ENCODE measurements around the gene ARL3. TPM values are rescaled to one million over a fixed set of nuclear protein-coding genes. Genes with fewer than 3 reads are reported as not detected.

ARL3 gene
- total and polyA plus RNA-seq, 2 donors (not counting 1 experiment from before 2014, with no cell fraction given), result 10.6 to 22.9 TPM

- no peaks in the 10 kb centered on the region for H4K20me1 ChIP-seq (ENCODE audit: control insufficient read depth, extremely low read depth, insufficient read depth, low read length)
- no peak overlapping the region for H3K27ac ChIP-seq (ENCODE audit: insufficient read depth, low read length)
Measured at GRCh38 chr10:102758240-102758932, 44.2 kb upstream of the ARL3 start.

GRCh38 chr10:102757323-102757722 is 43.1 kb upstream of the ARL3 start:
- DNase-seq (ENCODE audit: low read depth in 2 of 2), result no peak
- peaks cover 28% of the 10 kb centered on the region for H3K79me2 ChIP-seq (ENCODE audit: control insufficient read depth, insufficient read depth, low read length)

More at GRCh38 chr10:102758240-102758932, 44.2 kb upstream of the ARL3 start:
- no peak overlapping the region for H3K4me3 ChIP-seq (replicated peaks in 1 of 4; ENCODE audit: control extremely low read depth in 1 of 4, insufficient read depth in 1 of 4, low read depth in 3 of 4, low read length in 4 of 4)
- no peaks in the 10 kb centered on the region for H3K36me3 ChIP-seq (ENCODE audit: control insufficient read depth, insufficient read depth, low read length)
- H2AFZ ChIP-seq (ENCODE audit: low read length), result no peak overlapping the region
- no peak overlapping the region for H3K4me2 ChIP-seq (ENCODE audit: extremely low read depth, insufficient read depth, low read length)
- H3K79me2 ChIP-seq (ENCODE audit: control insufficient read depth, insufficient read depth, low read length), result peaks cover 22% of the 10 kb centered on the region
- peaks cover under 1% of the 10 kb centered on the region for H3K4me1 ChIP-seq (ENCODE audit: control insufficient read depth, extremely low read depth, insufficient read depth, low read length)
- TF ChIP-seq EZH2 (IDR thresholded peaks at IDR 0.05; ENCODE audit: low read length, missing control alignments) (no peak), CTCF (conservative IDR thresholded peaks at IDR 0.05 in 1 of 2, IDR thresholded peaks at IDR 0.05 in 1 of 2; ENCODE audit: low read depth in 1 of 2, low read length in 2 of 2) (no peak)
- H3K27me3 ChIP-seq (ENCODE audit: control insufficient read depth, insufficient read depth, low read length), result no peaks in the 10 kb centered on the region
- no peak overlapping the region for H3K9ac ChIP-seq (ENCODE audit: insufficient read depth, low read length)
- DNase-seq (ENCODE audit: low read depth in 2 of 2), result no peak
- no peaks in the 10 kb centered on the region for H3K9me3 ChIP-seq (ENCODE audit: control insufficient read depth, insufficient read depth, low read depth, low read length)

GRCh38 chr10:102753718-102754117 is 39.5 kb upstream of the ARL3 start:
- Histone ChIP-seq H3K36me3 (ENCODE audit: control insufficient read depth, insufficient read depth, low read length) (no peaks in the 10 kb centered on the region), H3K4me3 (replicated peaks in 1 of 4; ENCODE audit: control extremely low read depth in 1 of 4, insufficient read depth in 1 of 4, low read depth in 3 of 4, low read length in 4 of 4) (no peak overlapping the region), H2AFZ (ENCODE audit: low read length) (no peak overlapping the region), H3K4me2 (ENCODE audit: extremely low read depth, insufficient read depth, low read length) (peak overlapping the region; percentile 29), H3K9ac (ENCODE audit: insufficient read depth, low read length) (no peak overlapping the region), H3K9me3 (ENCODE audit: control insufficient read depth, insufficient read depth, low read depth, low read length) (no peaks in the 10 kb centered on the region), H4K20me1 (ENCODE audit: control insufficient read depth, extremely low read depth, insufficient read depth, low read length) (no peaks in the 10 kb centered on the region), H3K27me3 (ENCODE audit: control insufficient read depth, insufficient read depth, low read length) (no peaks in the 10 kb centered on the region), H3K79me2 (ENCODE audit: control insufficient read depth, insufficient read depth, low read length) (peaks cover 31% of the 10 kb centered on the region), H3K4me1 (ENCODE audit: control insufficient read depth, extremely low read depth, insufficient read depth, low read length) (peaks cover 16% of the 10 kb centered on the region), H3K27ac (ENCODE audit: insufficient read depth, low read length) (peak overlapping the region; percentile 88)
- no peak for TF ChIP-seq CTCF (conservative IDR thresholded peaks at IDR 0.05 in 1 of 2, IDR thresholded peaks at IDR 0.05 in 1 of 2; ENCODE audit: low read depth in 1 of 2, low read length in 2 of 2)
- TF ChIP-seq EZH2 (IDR thresholded peaks at IDR 0.05; ENCODE audit: low read length, missing control alignments), result no peak
- no peak for DNase-seq (ENCODE audit: low read depth in 2 of 2)

More at GRCh38 chr10:102757323-102757722, 43.1 kb upstream of the ARL3 start:
- H3K27ac ChIP-seq (ENCODE audit: insufficient read depth, low read length), result no peak overlapping the region
- no peaks in the 10 kb centered on the region for H3K36me3 ChIP-seq (ENCODE audit: control insufficient read depth, insufficient read depth, low read length)
- H3K9ac ChIP-seq (ENCODE audit: insufficient read depth, low read length), result no peak overlapping the region
- H3K4me2 ChIP-seq (ENCODE audit: extremely low read depth, insufficient read depth, low read length), result no peak overlapping the region
- H3K4me1 ChIP-seq (ENCODE audit: control insufficient read depth, extremely low read depth, insufficient read depth, low read length), result peaks cover 10% of the 10 kb centered on the region
- TF ChIP-seq EZH2 (IDR thresholded peaks at IDR 0.05; ENCODE audit: low read length, missing control alignments) (no peak), CTCF (conservative IDR thresholded peaks at IDR 0.05 in 1 of 2, IDR thresholded peaks at IDR 0.05 in 1 of 2; ENCODE audit: low read depth in 1 of 2, low read length in 2 of 2) (no peak)
- H3K4me3 ChIP-seq (replicated peaks in 1 of 4; ENCODE audit: control extremely low read depth in 1 of 4, insufficient read depth in 1 of 4, low read depth in 3 of 4, low read length in 4 of 4), result no peak overlapping the region
- no peaks in the 10 kb centered on the region for H3K27me3 ChIP-seq (ENCODE audit: control insufficient read depth, insufficient read depth, low read length)
- H3K9me3 ChIP-seq (ENCODE audit: control insufficient read depth, insufficient read depth, low read depth, low read length), result no peaks in the 10 kb centered on the region
- H2AFZ ChIP-seq (ENCODE audit: low read length), result no peak overlapping the region
- H4K20me1 ChIP-seq (ENCODE audit: control insufficient read depth, extremely low read depth, insufficient read depth, low read length), result no peaks in the 10 kb centered on the region
